Measurements from ENCODE around the gene GNAL. TPM values are rescaled to one million over a fixed set of nuclear protein-coding genes. Genes with fewer than 3 reads are reported as not detected.

GNAL gene
- total RNA-seq, 4 donors from 2014 or later = 7.5 to 20.7 (median 11.8) TPM

- TF ChIP-seq, protein P1, sequence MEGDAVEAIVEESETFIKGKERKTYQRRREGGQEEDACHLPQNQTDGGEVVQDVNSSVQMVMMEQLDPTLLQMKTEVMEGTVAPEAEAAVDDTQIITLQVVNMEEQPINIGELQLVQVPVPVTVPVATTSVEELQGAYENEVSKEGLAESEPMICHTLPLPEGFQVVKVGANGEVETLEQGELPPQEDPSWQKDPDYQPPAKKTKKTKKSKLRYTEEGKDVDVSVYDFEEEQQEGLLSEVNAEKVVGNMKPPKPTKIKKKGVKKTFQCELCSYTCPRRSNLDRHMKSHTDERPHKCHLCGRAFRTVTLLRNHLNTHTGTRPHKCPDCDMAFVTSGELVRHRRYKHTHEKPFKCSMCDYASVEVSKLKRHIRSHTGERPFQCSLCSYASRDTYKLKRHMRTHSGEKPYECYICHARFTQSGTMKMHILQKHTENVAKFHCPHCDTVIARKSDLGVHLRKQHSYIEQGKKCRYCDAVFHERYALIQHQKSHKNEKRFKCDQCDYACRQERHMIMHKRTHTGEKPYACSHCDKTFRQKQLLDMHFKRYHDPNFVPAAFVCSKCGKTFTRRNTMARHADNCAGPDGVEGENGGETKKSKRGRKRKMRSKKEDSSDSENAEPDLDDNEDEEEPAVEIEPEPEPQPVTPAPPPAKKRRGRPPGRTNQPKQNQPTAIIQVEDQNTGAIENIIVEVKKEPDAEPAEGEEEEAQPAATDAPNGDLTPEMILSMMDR (IDR thresholded peaks at IDR 0.05; ENCODE audit: low read depth) = no peak
These were observed 12.2 kb upstream of the GNAL start for GRCh38 chr18:11676867-11677266.

GRCh38 chr18:11678211-11678610 is 10.9 kb upstream of the GNAL start:
- TF ChIP-seq, protein P1 (IDR thresholded peaks at IDR 0.05; ENCODE audit: low read depth) = no peak

GRCh38 chr18:11689669-11690565 is 853 bp downstream of the GNAL start:
- TF ChIP-seq, protein P1 (IDR thresholded peaks at IDR 0.05; ENCODE audit: low read depth) = no peak

DNA sequence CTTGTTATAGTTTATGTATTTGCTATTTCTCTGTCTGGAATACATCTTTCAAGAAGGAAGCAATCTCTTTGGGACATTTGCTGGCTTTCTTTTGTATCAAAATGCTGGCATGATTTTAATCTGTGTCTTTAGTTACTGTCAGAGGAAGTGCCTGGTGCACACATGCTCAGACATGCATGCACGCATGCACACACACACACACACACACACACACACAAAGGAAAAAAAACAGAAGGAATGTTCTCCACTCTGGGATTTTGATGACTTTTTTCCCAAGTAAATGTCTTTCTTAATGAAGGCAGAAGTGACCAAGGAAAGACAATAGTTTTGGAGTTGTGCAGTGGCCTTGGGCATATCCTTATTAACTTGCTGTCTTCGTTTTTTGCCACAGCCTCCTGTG is 6.7 kb downstream of the GNAL start:
- TF ChIP-seq, protein P1 (IDR thresholded peaks at IDR 0.05; ENCODE audit: low read depth) = no peak

DNA sequence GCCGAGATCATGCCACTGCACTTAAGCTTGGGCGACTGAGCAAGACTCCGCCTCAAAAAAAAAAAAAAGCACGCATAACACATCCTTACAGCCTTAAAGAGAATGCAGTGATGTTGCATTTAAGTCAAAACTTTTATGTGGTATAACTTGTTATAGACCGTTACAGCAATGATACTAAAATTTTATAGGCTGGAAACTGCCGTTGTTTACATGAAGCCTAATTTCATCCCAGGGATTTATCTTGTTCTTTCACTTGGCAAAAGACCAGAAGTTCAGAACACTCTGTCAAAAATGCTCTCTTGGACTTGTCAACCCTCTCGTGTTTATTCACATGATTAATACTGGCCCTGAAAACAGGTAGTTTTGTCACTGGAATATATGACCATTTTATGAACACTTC is 7.4 kb downstream of the GNAL start:
- TF ChIP-seq, protein P1 (IDR thresholded peaks at IDR 0.05; ENCODE audit: low read depth) = no peak

DNA sequence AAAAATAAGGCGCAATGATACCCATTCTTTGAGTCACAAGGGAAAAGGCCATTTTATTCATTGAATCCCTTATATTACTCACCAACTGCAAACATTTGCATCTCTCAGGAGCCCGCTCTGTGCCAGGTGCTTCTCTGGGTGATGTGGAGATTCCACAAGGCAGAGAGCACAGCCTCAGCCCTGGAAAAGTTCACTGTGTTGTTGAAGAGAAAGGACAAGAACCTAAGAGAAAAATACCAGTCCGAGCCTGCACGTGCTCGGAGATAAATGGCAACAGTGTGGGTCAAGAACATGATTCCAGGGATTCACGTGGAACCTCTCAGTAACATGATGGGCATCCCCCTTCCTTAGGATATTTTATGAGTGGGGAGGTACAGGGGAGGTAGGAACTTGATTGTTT is 11.8 kb downstream of the GNAL start:
- TF ChIP-seq, protein P1 (IDR thresholded peaks at IDR 0.05; ENCODE audit: low read depth) = no peak

GRCh38 chr18:11710578-11710977 is 21.5 kb downstream of the GNAL start:
- TF ChIP-seq, protein P1 (IDR thresholded peaks at IDR 0.05; ENCODE audit: low read depth) = no peak
